ENCODE results near the gene FKBP15. TPM values are rescaled to one million over a fixed set of nuclear protein-coding genes. Genes with fewer than 3 reads are reported as not detected.
"Not testable (repeated sequence)": the region's sequence is repeated elsewhere in the genome, so short reads cannot be mapped to it uniquely, and the experiment has no call there.

FKBP15 gene
- total RNA-seq, 4 donors from 2014 or later = 13.3 to 17.5 (median 14.5) TPM

GRCh38 chr9:113129466-113129865 is 91.6 kb downstream of the FKBP15 start:
- H3K4me3 ChIP-seq = no peak overlapping the region
- in situ Hi-C loops (cut with MboI; ENCODE audit: low sequenced_read_pairs in 4 of 4) (no loop called here), intact Hi-C loops (cut with DNase I; ENCODE audit: low total_unique reads) (no loop called here)
- TF ChIP-seq POLR2A (IDR thresholded peaks at IDR 0.05) (no peak), CTCF (IDR thresholded peaks at IDR 0.05 in 4 of 5, conservative IDR thresholded peaks at IDR 0.05 in 1 of 5) (no peak)
- no peaks in the 10 kb centered on the region for H3K9me3 ChIP-seq
- H3K27ac ChIP-seq = no peak overlapping the region
- DNase-seq (no peak), ATAC-seq (no peak)
- peaks cover 0 to 12% (median 0%) of the 10 kb centered on the region in 3 donors for H3K27me3 ChIP-seq
- no peaks in the 10 kb centered on the region for H3K4me1 ChIP-seq
- no peaks in the 10 kb centered on the region for H3K36me3 ChIP-seq

- Histone ChIP-seq H3K4me3 (no peak overlapping the region), H3K27me3 (peaks cover 0 to 12% (median 0%) of the 10 kb centered on the region in 3 donors), H3K27ac (no peak overlapping the region), H3K4me1 (no peaks in the 10 kb centered on the region), H3K9me3 (no peaks in the 10 kb centered on the region), H3K36me3 (no peaks in the 10 kb centered on the region)
- no peak for ATAC-seq
- DNase-seq = no peak
- intact Hi-C loops (cut with DNase I; ENCODE audit: low total_unique reads) = no loop called here
- no peak for TF ChIP-seq POLR2A (IDR thresholded peaks at IDR 0.05)
- in situ Hi-C loops (cut with MboI; ENCODE audit: low sequenced_read_pairs in 4 of 4) = no loop called here
Measured at GRCh38 chr9:113125386-113126035, 95.6 kb downstream of the FKBP15 start.

GRCh38 chr9:113118829-113119228 is 102.2 kb downstream of the FKBP15 start:
- intact Hi-C loops (cut with DNase I; ENCODE audit: low total_unique reads); in situ Hi-C loops (cut with MboI; ENCODE audit: low sequenced_read_pairs in 4 of 4); DNase-seq: not testable (repeated sequence)

More at GRCh38 chr9:113118829-113119228, 102.2 kb downstream of the FKBP15 start:
- not testable (repeated sequence) for ATAC-seq, H3K4me1 ChIP-seq, H3K4me3 ChIP-seq, H3K36me3 ChIP-seq, H3K27me3 ChIP-seq, H3K9me3 ChIP-seq, H3K27ac ChIP-seq

Other genes starting within 250 kb of the FKBP15 start
- gene ZNF883, start 209.1 kb downstream of the FKBP15 start, total RNA-seq = 1 to 10 TPM in 1 of 4 donors, under 1 TPM in 2, not detected in 1; 0.13 to 1.4 (median 0.92) TPM
- gene ZFP37, start 164.6 kb downstream of the FKBP15 start, total RNA-seq = 1 to 10 TPM in 3 of 4 donors, under 1 TPM in 1; 0.49 to 2.6 (median 1.7) TPM
- 10 to 100 TPM; 17.5 to 29.6 (median 23.9) TPM for gene SLC31A2, start 70.3 kb downstream of the FKBP15 start, total RNA-seq
- 1 to 10 TPM; 2.9 to 5.6 (median 4.3) TPM for gene SLC31A1, start 267 bp upstream of the FKBP15 start, total RNA-seq
- 10 to 100 TPM; 16.7 to 34.0 (median 28.3) TPM for gene CDC26, start 54.3 kb upstream of the FKBP15 start, total RNA-seq
- gene PRPF4, start 54.4 kb upstream of the FKBP15 start, total RNA-seq = 10 to 100 TPM; 14.0 to 19.6 (median 16.4) TPM
- not detected for gene RNF183, start 82.1 kb upstream of the FKBP15 start, total RNA-seq
- 1 to 10 TPM in 1 of 4 donors, under 1 TPM in 2, not detected in 1; 0.29 to 1.1 (median 0.36) TPM for gene WDR31, start 119.0 kb upstream of the FKBP15 start, total RNA-seq
- under 1 TPM in 1 of 4 donors, not detected in 3; 0.12 TPM for gene BSPRY, start 128.3 kb upstream of the FKBP15 start, total RNA-seq
- 10 to 100 TPM; 10.3 to 16.2 (median 14.1) TPM for gene HDHD3, start 155.7 kb upstream of the FKBP15 start, total RNA-seq
- gene ALAD, start 180.0 kb upstream of the FKBP15 start, total RNA-seq = 10 to 100 TPM in 2 of 4 donors, 1 to 10 TPM in 2; 8.9 to 16.2 (median 12.3) TPM
- 10 to 100 TPM; 42.9 to 66.4 (median 57.8) TPM for gene POLE3, start 189.4 kb upstream of the FKBP15 start, total RNA-seq
- not detected for gene C9orf43, start 189.5 kb upstream of the FKBP15 start, total RNA-seq
- gene RGS3, start 242.4 kb upstream of the FKBP15 start, total RNA-seq = 10 to 100 TPM in 2 of 4 donors, 1 to 10 TPM in 2; 5.9 to 11.8 (median 9.8) TPM